SK-N-SH treated with all-trans-retinoic acid at 6 μM for 48 hours (cell line): ENCODE measurements around the gene MYO1B.

Source experiments
- ATAC-seq: fragments of 200-7000 bp; cut with Tn5 transposase; 3 replicates; pipeline ENCODE4 v1.9.1; 2020; ENCODE audit warnings: mild to moderate bottlenecking, moderate library complexity
- ARNTL ChIP-seq: fragments of 450-650 bp; formaldehyde crosslinking; IDR thresholded peaks from 2 replicates; pipeline ENCODE4 v1.5.0; 2020; ENCODE audit warnings: low read depth, mild to moderate bottlenecking, moderate library complexity, borderline replicate concordance
- BACH2 ChIP-seq: fragments of 250-450 bp; sonication (Bioruptor Pico); IDR thresholded peaks from 2 replicates; pipeline ENCODE4 v1.9.0; 2021; ENCODE audit warnings: mild to moderate bottlenecking, borderline replicate concordance
- CREB5 ChIP-seq: fragments of 250-450 bp; sonication (Bioruptor Pico); IDR thresholded peaks from 2 replicates; pipeline ENCODE4 v1.5.1; 2020; ENCODE audit warnings: low read depth, mild to moderate bottlenecking, moderate library complexity
- CSDC2 ChIP-seq: fragments of 250-450 bp; sonication (Bioruptor Pico); IDR thresholded peaks from 2 replicates; pipeline ENCODE4 v1.5.0; 2020; ENCODE audit warnings: mild to moderate bottlenecking, moderate library complexity
- CSRNP3 ChIP-seq: fragments of 250-450 bp; sonication (Bioruptor Pico); IDR thresholded peaks from 2 replicates; pipeline ENCODE4 v1.5.1; 2021; ENCODE audit warnings: mild to moderate bottlenecking, moderate library complexity
- ESRRG ChIP-seq: fragments of 250-450 bp; sonication (Bioruptor Pico); IDR thresholded peaks from 2 replicates; pipeline ENCODE4 v1.6.1; 2021; ENCODE audit warnings: mild to moderate bottlenecking
- GLIS3 ChIP-seq: fragments of 250-450 bp; sonication (Bioruptor Pico); IDR thresholded peaks from 2 replicates; pipeline ENCODE4 v1.5.0; 2020; ENCODE audit warnings: mild to moderate bottlenecking, moderate library complexity
- ISL1 ChIP-seq: fragments of 250-450 bp; sonication (Bioruptor Pico); IDR thresholded peaks from 2 replicates; pipeline ENCODE4 v2.1.2; 2022; ENCODE audit warnings: mild to moderate bottlenecking, moderate library complexity
- OSR1 ChIP-seq: fragments of 250-450 bp; sonication (Bioruptor Pico); IDR thresholded peaks from 2 replicates; pipeline ENCODE4 v1.8.0; 2022; ENCODE audit warnings: moderate library complexity, mild to moderate bottlenecking, inconsistent platforms
- POU6F1 ChIP-seq: fragments of 250-450 bp; sonication (Bioruptor Pico); IDR thresholded peaks from 2 replicates; pipeline ENCODE4 v1.8.0; 2021; ENCODE audit warnings: low read depth, mild to moderate bottlenecking, moderate library complexity, borderline replicate concordance
- PPARA ChIP-seq: fragments of 250-450 bp; sonication (Bioruptor Pico); IDR thresholded peaks from 2 replicates; pipeline ENCODE4 v1.5.0; 2020; ENCODE audit warnings: mild to moderate bottlenecking, borderline replicate concordance
- RARB ChIP-seq: fragments of 250-450 bp; sonication (Bioruptor Pico); IDR thresholded peaks from 2 replicates; pipeline ENCODE4 v1.8.0; 2021; ENCODE audit warnings: mild to moderate bottlenecking, moderate library complexity
- SNAI2 ChIP-seq: fragments of 250-450 bp; sonication (Bioruptor Pico); IDR thresholded peaks from 2 replicates; pipeline ENCODE4 v1.5.0; 2020; ENCODE audit warnings: mild to moderate bottlenecking, moderate library complexity
- TCF4 ChIP-seq: fragments of 250-450 bp; sonication (Bioruptor Pico); IDR thresholded peaks from 2 replicates; pipeline ENCODE4 v1.8.0; 2021; ENCODE audit warnings: mild to moderate bottlenecking, moderate library complexity, borderline replicate concordance
- TOX ChIP-seq: fragments of 250-450 bp; sonication (Bioruptor Pico); IDR thresholded peaks from 2 replicates; pipeline ENCODE4 v1.8.0; 2021; ENCODE audit warnings: mild to moderate bottlenecking, moderate library complexity, borderline replicate concordance
- TSHZ2 ChIP-seq: fragments of 250-450 bp; sonication (Bioruptor Pico); IDR thresholded peaks from 2 replicates; pipeline ENCODE4 v1.5.0; 2020; ENCODE audit warnings: mild to moderate bottlenecking, moderate library complexity
- ZC3H10 ChIP-seq: fragments of 250-450 bp; sonication (Bioruptor Pico); IDR thresholded peaks from 2 replicates; pipeline ENCODE4 v1.5.1; 2021; ENCODE audit warnings: mild to moderate bottlenecking, moderate library complexity
- ZFP3 ChIP-seq: fragments of 250-450 bp; sonication (Bioruptor Pico); IDR thresholded peaks from 2 replicates; pipeline ENCODE4 v1.5.0; 2020; ENCODE audit warnings: mild to moderate bottlenecking, moderate library complexity
- ZFP30 ChIP-seq: fragments of 450-650 bp; formaldehyde crosslinking; IDR thresholded peaks from 2 replicates; pipeline ENCODE4 v1.5.0; 2022; ENCODE audit warnings: mild to moderate bottlenecking, moderate library complexity
- ZNF565 ChIP-seq: fragments of 450-650 bp; formaldehyde crosslinking; conservative IDR thresholded peaks from 2 replicates; pipeline ENCODE4 v1.5.0; 2020; ENCODE audit warnings: low read depth, mild to moderate bottlenecking, moderate library complexity
- ZNF8 ChIP-seq: fragments of 450-650 bp; formaldehyde crosslinking; IDR thresholded peaks from 2 replicates; pipeline ENCODE4 v1.5.0; 2020; ENCODE audit warnings: mild to moderate bottlenecking, moderate library complexity

MYO1B gene

GRCh38 chr2:191465766-191466420 lies 220.7 kb downstream of the MYO1B start:
- ATAC-seq, result no peak
- no peak for TF ChIP-seq SNAI2
- TF ChIP-seq TOX, result no peak
- no peak for TF ChIP-seq ZNF565 (CRISPR knock-in tag)
- TF ChIP-seq CSRNP3, result no peak
- no peak for TF ChIP-seq BACH2 (CRISPR knock-in tag)
- TF ChIP-seq ISL1 (CRISPR knock-in tag), result no peak
- no peak for TF ChIP-seq ZNF8 (CRISPR knock-in tag)
- TF ChIP-seq TCF4, result no peak
- TF ChIP-seq TSHZ2, result no peak
- TF ChIP-seq ZFP30 (CRISPR knock-in tag), result no peak
- no peak for TF ChIP-seq OSR1
- no peak for TF ChIP-seq POU6F1
- no peak for TF ChIP-seq GLIS3 (CRISPR knock-in tag)
- TF ChIP-seq ARNTL, result no peak
- no peak for TF ChIP-seq CREB5 (CRISPR knock-in tag)
- no peak for TF ChIP-seq PPARA (CRISPR knock-in tag)
- TF ChIP-seq ZC3H10 (CRISPR knock-in tag), result no peak
- TF ChIP-seq RARB (CRISPR knock-in tag), result no peak
- TF ChIP-seq, all 23 proteins: peak for 0

GRCh38 chr2:191467113-191467512 lies 221.9 kb downstream of the MYO1B start:
- ATAC-seq, result no peak
- TF ChIP-seq GLIS3 (CRISPR knock-in tag), result no peak
- no peak for TF ChIP-seq CREB5 (CRISPR knock-in tag)
- TF ChIP-seq ESRRG (CRISPR knock-in tag), result no peak
- no peak for TF ChIP-seq ZNF8 (CRISPR knock-in tag)
- TF ChIP-seq ZNF565 (CRISPR knock-in tag), result no peak
- no peak for TF ChIP-seq OSR1
- no peak for TF ChIP-seq CSRNP3
- no peak for TF ChIP-seq RARB (CRISPR knock-in tag)
- TF ChIP-seq ZFP3, result no peak
- no peak for TF ChIP-seq ZC3H10 (CRISPR knock-in tag)
- TF ChIP-seq POU6F1, result no peak
- TF ChIP-seq TOX, result no peak
- no peak for TF ChIP-seq CSDC2
- no peak for TF ChIP-seq SNAI2
- TF ChIP-seq TCF4, result no peak
